Erythroblast (primary cell): ENCODE results near the gene IL17B.

Experiments
- GATA1 ChIP-seq: IDR thresholded peaks from 2 replicates; pipeline ENCODE4 v1.6.1; 2011; ENCODE audit warnings: low read depth, mild to moderate bottlenecking, control low read depth, low read length, moderate library complexity
- POLR2A ChIP-seq: IDR thresholded peaks from 2 replicates; pipeline ENCODE4 v1.6.1; 2011; ENCODE audit warnings: mild to moderate bottlenecking, low read length

DNA sequence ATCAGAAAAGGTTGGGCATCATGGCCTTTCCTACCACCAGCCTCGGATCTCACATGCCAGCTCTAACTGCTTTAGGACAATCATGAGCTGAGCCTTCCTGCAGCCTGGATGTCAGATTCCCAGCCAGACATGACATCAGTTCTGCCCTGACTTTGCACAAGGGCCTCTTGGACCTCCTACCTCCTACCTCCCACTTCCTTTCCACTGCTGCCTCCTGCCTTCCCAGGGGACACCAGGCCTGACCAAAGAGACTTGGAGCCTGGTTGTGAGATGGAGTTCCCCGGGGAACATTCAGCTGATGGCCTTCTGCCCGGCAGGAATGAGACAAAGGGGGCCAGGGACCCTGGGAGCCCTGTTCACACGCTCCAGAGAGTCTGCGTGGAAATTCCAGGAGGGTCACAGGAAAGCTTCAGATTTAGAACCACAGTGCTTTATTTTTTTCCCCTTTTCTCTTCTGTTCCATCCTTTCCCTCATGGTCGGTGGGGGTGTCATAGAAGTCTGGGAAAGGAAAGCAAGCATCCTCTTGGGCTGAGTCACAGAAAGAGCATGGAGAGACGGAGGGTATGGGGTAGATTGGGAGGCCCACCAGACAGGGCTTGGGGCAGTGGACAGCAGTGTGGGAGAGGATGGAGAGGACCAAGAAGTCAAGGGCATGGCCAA, 35.4 kb upstream of the IL17B start:
- no peak for TF ChIP-seq POLR2A
- TF ChIP-seq GATA1, result no peak
